SK-N-SH (cell line): ENCODE results near the gene EXOC4. TPM values are rescaled to one million over a fixed set of nuclear protein-coding genes. Genes with fewer than 3 reads are reported as not detected.

Experiments used
- CTCF ChIA-PET: fragments of 300-600, 350-600 bp; formaldehyde crosslinking; extraction: SDS; loops from one replicate; lab custom pipeline; 2021; lab: Yijun Ruan, JAX
- POLR2A ChIA-PET: fragments of 350-600 bp; sonication (Branson Sonifier 250); formaldehyde crosslinking; extraction: SDS; loops from one replicate; lab custom pipeline; 2020; ENCODE audit warnings: antibody characterized with exemption, inconsistent platforms; lab: Yijun Ruan, JAX
- DNase-seq: peaks from one replicate; pipeline ENCODE4 v3.0.0; 2012
- H2AFZ ChIP-seq: fragments of 200-600 bp; sonication (generic); 2 replicates; pipeline ENCODE4 v1.8.1; 2016; ENCODE audit warnings: antibody characterized with exemption, mild to moderate bottlenecking, low read depth
- H3F3A ChIP-seq: fragments of 200-600 bp; sonication (generic); replicated peaks from 2 replicates; pipeline ENCODE3; 2016; ENCODE audit warnings: antibody characterized with exemption, mild to moderate bottlenecking; ENCODE audit not compliant: insufficient read depth
- H3K27ac ChIP-seq, 2 experiments: fragments of 200-500 bp in 1 of 2; fragments of 200-600 bp in 1 of 2; sonication (Bioruptor generic) in 1 of 2; sonication (generic), shearing (Covaris generic) in 1 of 2; 2 replicates each; pipeline versions ENCODE4 v1.5.1 to v1.6.1; 2014 to 2016; ENCODE audit warnings: low read depth in 2 of 2, inconsistent platforms in 1 of 2, low read length in 1 of 2, mild to moderate bottlenecking in 1 of 2, mixed read lengths in 1 of 2
- H3K27me3 ChIP-seq: fragments of 200-600 bp; sonication (generic), shearing (Covaris generic); 2 replicates; pipeline ENCODE4 v1.6.1; 2016; ENCODE audit warnings: mixed run types; ENCODE audit not compliant: insufficient read depth
- H3K36me3 ChIP-seq, 2 experiments: fragments of 200-500 bp in 1 of 2; fragments of 200-600 bp in 1 of 2; sonication (Bioruptor generic) in 1 of 2; sonication (generic) in 1 of 2; replicated peaks in 1 of 2; 2 replicates each; pipeline versions ENCODE3 to v1.5.1; 2014 to 2016; ENCODE audit warnings: low read length in 1 of 2, mild to moderate bottlenecking in 1 of 2; ENCODE audit not compliant: insufficient read depth in 2 of 2, control insufficient read depth in 1 of 2
- H3K4me1 ChIP-seq, 2 experiments: fragments of 200-500 bp in 1 of 2; fragments of 200-600 bp in 1 of 2; sonication (Bioruptor generic) in 1 of 2; sonication (generic), shearing (Covaris generic) in 1 of 2; 2 replicates each; pipeline versions ENCODE4 v1.5.1 to v1.6.1; 2014 to 2016; ENCODE audit warnings: low read depth in 1 of 2, low read length in 1 of 2, mixed run types in 1 of 2; ENCODE audit not compliant: insufficient read depth in 2 of 2, control insufficient read depth in 1 of 2
- H3K4me2 ChIP-seq: fragments of 200-600 bp; sonication (generic), shearing (Covaris generic); 2 replicates; pipeline ENCODE4 v1.6.1; 2017; ENCODE audit warnings: mixed run types
- H3K4me3 ChIP-seq, 2 experiments: fragments of 200-500 bp in 1 of 2; fragments of 200-600 bp in 1 of 2; sonication (Bioruptor generic) in 1 of 2; sonication (generic), shearing (Covaris generic) in 1 of 2; 2 replicates each; pipeline versions ENCODE4 v1.5.1 to v1.8.1; 2014 to 2016; ENCODE audit warnings: low read depth in 2 of 2, inconsistent platforms in 1 of 2, low read length in 1 of 2, mild to moderate bottlenecking in 1 of 2, mixed read lengths in 1 of 2, moderate library complexity in 1 of 2
- H3K79me2 ChIP-seq: fragments of 200-600 bp; sonication (generic); 2 replicates; pipeline ENCODE4 v1.8.1; 2017; ENCODE audit warnings: mild to moderate bottlenecking; ENCODE audit not compliant: insufficient read depth
- H3K9ac ChIP-seq: fragments of 200-600 bp; sonication (generic); 2 replicates; pipeline ENCODE4 v1.6.1; 2017; ENCODE audit warnings: mixed run types
- H3K9me2 ChIP-seq: fragments of 200-600 bp; sonication (generic); 2 replicates; pipeline ENCODE4 v1.6.1; 2017; ENCODE audit warnings: mixed run types
- H3K9me3 ChIP-seq: fragments of 200-600 bp; sonication (generic); 2 replicates; pipeline ENCODE4 v1.6.1; 2017; ENCODE audit warnings: mixed run types, mild to moderate bottlenecking, moderate library complexity
- H4K20me1 ChIP-seq: fragments of 200-600 bp; sonication (generic); 2 replicates; pipeline ENCODE4 v1.6.1; 2017; ENCODE audit warnings: mild to moderate bottlenecking, mixed run types; ENCODE audit not compliant: insufficient read depth
- CTCF ChIP-seq: fragments of 200-600 bp; sonication (generic); IDR thresholded peaks from 2 replicates; pipeline ENCODE4 v1.6.1; 2017; ENCODE audit warnings: antibody characterized with exemption, mild to moderate bottlenecking, moderate library complexity
- FOSL2 ChIP-seq: IDR thresholded peaks from 2 replicates; pipeline ENCODE4 v1.4.0; 2012; ENCODE audit warnings: low read depth, mild to moderate bottlenecking, moderate library complexity, borderline replicate concordance
- GABPA ChIP-seq: IDR thresholded peaks from 2 replicates; pipeline ENCODE4 v1.4.0; 2012; ENCODE audit warnings: low read depth, mild to moderate bottlenecking
- GATA2 ChIP-seq: sonication (generic); formaldehyde crosslinking; IDR thresholded peaks from 2 replicates; pipeline ENCODE4 v1.5.0; 2020; ENCODE audit warnings: mild to moderate bottlenecking, missing genetic modification reagents
- MEF2A ChIP-seq: IDR thresholded peaks from 2 replicates; pipeline ENCODE4 v1.4.0; 2012; ENCODE audit warnings: low read depth, borderline replicate concordance
- NRF1 ChIP-seq: IDR thresholded peaks from 2 replicates; pipeline ENCODE4 v1.6.1; 2012; ENCODE audit warnings: low read depth, mild to moderate bottlenecking, low read length
- PBX3 ChIP-seq: IDR thresholded peaks from 2 replicates; pipeline ENCODE4; 2012
- POLR2AphosphoS5 ChIP-seq: IDR thresholded peaks from 2 replicates; pipeline ENCODE4 v1.6.1; 2012; ENCODE audit warnings: low read depth, low read length
- RAD21 ChIP-seq: IDR thresholded peaks from 2 replicates; pipeline ENCODE4 v1.6.1; 2012; ENCODE audit warnings: mild to moderate bottlenecking, low read length
- RFX5 ChIP-seq: IDR thresholded peaks from 2 replicates; pipeline ENCODE4 v1.6.1; 2012; ENCODE audit warnings: mild to moderate bottlenecking, improper control_type of control experiment, low read length
- TCF12 ChIP-seq: IDR thresholded peaks from 2 replicates; pipeline ENCODE4 v1.4.0; 2012
- TEAD4 ChIP-seq: IDR thresholded peaks from 2 replicates; pipeline ENCODE4 v1.4.0; 2012; ENCODE audit warnings: mild to moderate bottlenecking, borderline replicate concordance; ENCODE audit not compliant: insufficient read depth
- WGBS: methylation state at CpG from one replicate; pipeline ENCODE4 v1.1.6; 2017; ENCODE audit warnings: low lambda C conversion rate; 5-methylcytosine and 5-hydroxymethylcytosine counted together
- polyA plus RNA-seq, 3 experiments: library from polyadenylated mRNA; depleted of rRNA; stranded (reverse); fragments of >200 nt; gene quantifications; 2 replicates each; pipeline ENCODE4 v1.2.3, GENCODE V29; 2012

EXOC4 gene
- polyA plus RNA-seq, 1 of the 3 experiments (the other 2 are of a cell fraction), result 37.3 TPM

GRCh38 chr7:133517766-133518165 is 264.9 kb downstream of the EXOC4 start:
- H3K27ac ChIP-seq, result no peak overlapping the region
- no peaks in the 10 kb centered on the region for H3K27me3 ChIP-seq
- H4K20me1 ChIP-seq, result no peaks in the 10 kb centered on the region
- no peaks in the 10 kb centered on the region for H3K79me2 ChIP-seq
- no peak overlapping the region for H2AFZ ChIP-seq
- H3K4me1 ChIP-seq, result peaks cover 0 to 3% of the 10 kb centered on the region in 2 experiments; a peak in 1 of 4 replicates
- H3K9me2 ChIP-seq, result no peaks in the 10 kb centered on the region
- TF ChIP-seq PBX3 (no peak), GATA2 (CRISPR knock-in tag) (no peak), MEF2A (no peak), RFX5 (no peak), POLR2AphosphoS5 (no peak), TEAD4 (no peak), TCF12 (no peak), CTCF (no peak)
- H3K9me3 ChIP-seq, result no peaks in the 10 kb centered on the region
- CTCF ChIA-PET, result interaction anchor here (1.1 kb wide), 1 partner anchor 34 kb away, joined by 4 read pairs; no protein-coding TSS in a partner anchor
- H3K36me3 ChIP-seq, result no peaks in the 10 kb centered on the region
- H3K4me3 ChIP-seq, result no peak overlapping the region
- WGBS, result 94% methylated on average over 4 of the region's 4 CpGs
- H3K4me2 ChIP-seq, result no peak overlapping the region
- no peaks in the 10 kb centered on the region for H3F3A ChIP-seq
- no peak overlapping the region for H3K9ac ChIP-seq
- POLR2A ChIA-PET, result no interaction called here
- DNase-seq, result no peak

- no peak for DNase-seq
Observed at GRCh38 chr7:133518718-133519117, 265.8 kb downstream of the EXOC4 start.

More at GRCh38 chr7:133518718-133519117, 265.8 kb downstream of the EXOC4 start:
- no peak overlapping the region for H3K9ac ChIP-seq
- H3K27ac ChIP-seq, result no peak overlapping the region
- TF ChIP-seq PBX3 (no peak), GABPA (no peak), RAD21 (no peak), MEF2A (no peak), NRF1 (no peak), FOSL2 (no peak)
- H2AFZ ChIP-seq, result no peak overlapping the region
- H3K4me3 ChIP-seq, result no peak overlapping the region
- peaks cover 0 to 3% of the 10 kb centered on the region in 2 experiments; a peak in 1 of 4 replicates for H3K4me1 ChIP-seq
- CTCF ChIA-PET, result interaction anchor here (0.8 to 1.4 kb wide), 2 partner anchors 10 to 225 kb away, joined by 3 to 4 read pairs; no protein-coding TSS in a partner anchor
- no peaks in the 10 kb centered on the region for H3K36me3 ChIP-seq
- H3F3A ChIP-seq, result no peaks in the 10 kb centered on the region
- no peaks in the 10 kb centered on the region for H3K27me3 ChIP-seq
- H3K9me3 ChIP-seq, result no peaks in the 10 kb centered on the region
- no peaks in the 10 kb centered on the region for H3K79me2 ChIP-seq
- POLR2A ChIA-PET, result no interaction called here
- no peaks in the 10 kb centered on the region for H4K20me1 ChIP-seq
- no peaks in the 10 kb centered on the region for H3K9me2 ChIP-seq
- WGBS, result 99% methylated on average over 2 of the region's 2 CpGs
- no peak overlapping the region for H3K4me2 ChIP-seq
